Upper lobe of left lung (tissue), 6 donors: ENCODE data around the gene PRKAR1B. TPM values are rescaled to one million over a fixed set of nuclear protein-coding genes. Genes with fewer than 3 reads are reported as not detected.
A peak's percentile ranks its signal among the peaks of the same experiment; 100 is the strongest.

Source experiments
- ATAC-seq, 2 donors: fragments of 200-7000 bp; cut with Tn5 transposase; one replicate each; pipeline ENCODE4 v1.9.1; 2022; ENCODE audit warnings: mild to moderate bottlenecking in 2 of 2, moderate library complexity in 2 of 2; ENCODE audit not compliant: low FRiP score in 2 of 2
- DNase-seq, 2 donors: peaks; one replicate each; pipeline ENCODE4 v3.0.0-alpha.2; 2019 to 2020
- H3K27ac ChIP-seq, 4 donors: fragments of 200-600 bp; sonication (generic); one replicate each; pipeline ENCODE4 v1.5.1; 2016 to 2019
- H3K27me3 ChIP-seq, 4 donors: fragments of 200-600 bp; sonication (generic); one replicate each; pipeline ENCODE4 v1.5.1; 2017 to 2019
- H3K36me3 ChIP-seq, 4 donors: fragments of 200-600 bp; sonication (generic); one replicate each; pipeline ENCODE4 v1.5.1; 2016 to 2019
- H3K4me1 ChIP-seq, 4 donors: fragments of 200-600 bp; sonication (generic); one replicate each; pipeline ENCODE4 v1.5.1; 2018 to 2019
- H3K4me3 ChIP-seq, 4 donors: fragments of 200-600 bp; sonication (generic); one replicate each; pipeline ENCODE4 v1.5.1; 2017 to 2019; ENCODE audit warnings: mild to moderate bottlenecking in 2 of 4, moderate library complexity in 1 of 4
- H3K9me3 ChIP-seq, 4 donors: fragments of 200-600 bp; sonication (generic); one replicate each; pipeline ENCODE4 v1.5.1; 2018 to 2019
- CTCF ChIP-seq, 6 experiments: fragments of 450-650 bp in 4 of 6; fragments of 200-600 bp in 2 of 6; sonication (generic) in 2 of 6; IDR thresholded peaks; one replicate each; pipeline ENCODE4 v1.5.1; 2016 to 2019; ENCODE audit warnings: antibody characterized with exemption in 6 of 6
- EP300 ChIP-seq, 4 donors: sonication (generic); formaldehyde crosslinking; IDR thresholded peaks; one replicate each; pipeline ENCODE4 v1.5.1; 2017; ENCODE audit warnings: antibody characterized with exemption in 4 of 4, control low read depth in 2 of 4
- POLR2A ChIP-seq, 4 donors: fragments of 450-650 bp; IDR thresholded peaks; one replicate each; pipeline ENCODE4 v1.5.1; 2016 to 2017; ENCODE audit warnings: antibody characterized with exemption in 4 of 4, mild to moderate bottlenecking in 2 of 4
- POLR2AphosphoS5 ChIP-seq, 2 donors: sonication (generic); formaldehyde crosslinking; IDR thresholded peaks; one replicate each; pipeline ENCODE4 v1.5.1; 2017; ENCODE audit warnings: antibody characterized with exemption in 2 of 2
- WGBS, 2 donors: methylation state at CpG; one replicate each; pipeline ENCODE4 v1.1.5; 2017 to 2018; 5-methylcytosine and 5-hydroxymethylcytosine counted together
- total RNA-seq, 6 donors: library from RNA; depleted of rRNA in 4 of 6; stranded (reverse); fragments of >200 nt in 4 of 6; gene quantifications; one replicate each; pipeline versions ENCODE4 v1.1.0 to v1.2.1, GENCODE V29; 2016 to 2021
- donor health status: DM: no; HTN: no; CAD: no; lungs with moderate emphysema.
- donor health status: DM: no; HTN: yes; CAD: no; lungs with severe emphysema.

Gene PRKAR1B
- total RNA-seq, 6 donors from 2014 or later: 10.3 to 24.4 (median 20.9) TPM

DNA sequence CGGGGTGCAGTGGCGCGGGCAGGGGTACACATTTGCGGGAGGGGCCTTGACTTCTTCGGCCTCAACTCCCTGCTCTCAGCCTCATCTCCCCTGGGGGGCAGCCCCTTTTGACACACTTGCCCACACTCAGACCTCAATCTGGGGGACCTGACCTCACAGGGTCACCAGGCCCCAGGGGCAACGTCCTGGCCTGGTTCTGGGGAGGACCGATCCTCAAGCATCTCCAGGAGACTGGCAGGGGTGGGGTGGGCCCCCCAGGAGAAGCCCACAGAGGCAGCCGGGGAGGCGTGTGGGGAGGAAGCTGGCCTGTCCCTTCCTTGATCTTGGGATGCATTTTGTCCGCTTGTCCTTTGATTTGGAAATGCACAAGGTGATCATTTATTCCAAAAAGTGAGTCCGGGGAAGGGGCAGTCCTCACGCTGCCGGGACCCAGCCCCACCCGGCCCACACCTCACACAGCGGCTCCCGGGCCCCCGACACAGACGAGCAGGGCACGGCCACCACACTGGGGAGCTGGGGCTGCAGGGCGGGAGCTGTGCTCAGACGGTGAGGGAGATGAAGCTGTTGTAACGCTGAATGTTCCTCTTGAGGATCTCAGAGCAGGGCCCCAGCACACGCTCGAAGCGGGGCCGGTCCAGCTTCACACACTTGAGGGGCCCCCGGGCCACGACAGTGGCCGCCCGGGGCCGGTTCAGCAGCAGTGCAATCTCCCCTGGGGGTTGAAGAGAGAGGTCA, 177.0 kb downstream of the PRKAR1B start:
- ATAC-seq: no peak
- no peaks in the 10 kb centered on the region for H3K9me3 ChIP-seq
- TF ChIP-seq CTCF (IDR thresholded peaks at IDR 0.05) (no peak), POLR2A (IDR thresholded peaks at IDR 0.05) (no peak), POLR2AphosphoS5 (IDR thresholded peaks at IDR 0.05) (no peak), EP300 (IDR thresholded peaks at IDR 0.05) (no peak)
- peaks cover 0 to 4% (median 0%) of the 10 kb centered on the region in 4 donors for H3K36me3 ChIP-seq
- 94 to 97% methylated on average over 19 to 31 of the region's 31 CpGs for WGBS, 2 donors
- H3K4me1 ChIP-seq: peaks cover 0 to 5% (median 0%) of the 10 kb centered on the region in 4 donors
- peak in 1 of 2 donors; percentile 76 for DNase-seq
- H3K27me3 ChIP-seq: no peaks in the 10 kb centered on the region
- no peak overlapping the region for H3K27ac ChIP-seq
- no peak overlapping the region for H3K4me3 ChIP-seq

DNA sequence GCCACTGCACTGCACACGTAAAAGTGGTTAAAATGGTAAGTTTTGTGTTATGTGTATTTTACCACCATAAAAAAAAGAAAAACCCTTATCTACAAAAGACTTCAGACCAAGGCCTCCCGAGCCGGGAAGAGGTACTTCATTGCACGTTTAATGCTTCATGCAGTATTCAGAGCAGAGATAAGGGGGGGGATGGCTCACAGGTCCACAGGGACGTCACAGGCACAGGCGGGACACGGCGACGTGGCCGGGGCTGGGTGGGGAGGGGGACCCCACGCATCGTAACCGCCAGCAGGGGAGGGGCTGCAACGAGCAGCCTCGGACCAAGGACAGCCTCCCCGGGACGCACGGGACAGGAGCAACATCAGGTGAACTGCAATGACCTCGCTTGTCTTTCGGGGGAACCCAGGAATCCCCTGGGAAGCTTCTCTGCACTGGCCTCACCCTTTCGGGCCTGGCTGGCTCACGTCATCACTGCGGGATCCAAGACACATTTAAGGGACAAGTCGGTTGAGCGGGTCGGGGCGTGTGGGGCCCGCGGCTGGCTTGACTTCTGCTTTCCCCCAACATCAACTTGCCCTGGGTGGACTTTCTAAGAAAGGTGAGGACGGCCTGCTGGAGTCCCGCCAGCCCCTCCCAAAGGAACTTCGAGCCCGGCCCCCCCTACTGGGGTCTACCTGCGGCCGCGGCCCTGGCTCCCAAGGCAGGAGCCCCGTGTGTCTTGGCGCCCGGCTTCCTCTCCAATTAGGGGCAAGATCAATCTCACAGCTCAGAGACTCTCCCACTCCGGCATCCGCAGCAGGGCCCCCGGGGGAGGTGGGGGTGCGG, 177.8 kb downstream of the PRKAR1B start:
- no peak for ATAC-seq
- peaks cover 0 to 5% (median 0%) of the 10 kb centered on the region in 4 donors for H3K4me1 ChIP-seq
- H3K27me3 ChIP-seq: no peaks in the 10 kb centered on the region
- TF ChIP-seq EP300 (IDR thresholded peaks at IDR 0.05): no peak
- TF ChIP-seq POLR2AphosphoS5 (IDR thresholded peaks at IDR 0.05): no peak
- no peak for TF ChIP-seq POLR2A (IDR thresholded peaks at IDR 0.05)
- no peak for TF ChIP-seq CTCF (IDR thresholded peaks at IDR 0.05)
- peaks cover 0 to 4% (median 0%) of the 10 kb centered on the region in 4 donors for H3K36me3 ChIP-seq
- peak in 1 of 2 donors; percentile 79 for DNase-seq
- WGBS, 2 donors: 81 to 86% methylated on average over 22 to 43 of the region's 43 CpGs
- no peak overlapping the region for H3K27ac ChIP-seq
- H3K9me3 ChIP-seq: no peaks in the 10 kb centered on the region
- H3K4me3 ChIP-seq: no peak overlapping the region

DNA sequence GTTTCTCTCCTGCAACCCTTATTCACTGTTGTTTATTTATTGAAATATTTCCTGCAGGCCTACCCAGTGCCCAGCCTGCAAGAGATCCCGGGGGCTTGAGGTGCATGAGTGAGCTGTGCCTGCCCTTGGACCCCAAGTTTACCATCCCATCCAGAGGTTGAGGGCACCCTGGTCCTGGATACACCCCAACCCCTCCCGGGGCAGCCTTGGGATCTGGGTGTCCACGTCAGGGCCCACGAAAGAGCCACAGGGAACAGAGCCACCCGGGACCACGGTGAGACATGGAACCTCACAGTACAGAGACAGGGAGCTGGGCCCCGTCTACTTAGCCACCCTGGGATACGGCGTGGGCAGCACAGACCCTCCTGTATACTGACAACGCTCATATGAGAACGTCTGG, 178.7 kb downstream of the PRKAR1B start:
- TF ChIP-seq CTCF (IDR thresholded peaks at IDR 0.05) (no peak), EP300 (IDR thresholded peaks at IDR 0.05) (no peak), POLR2A (IDR thresholded peaks at IDR 0.05) (no peak), POLR2AphosphoS5 (IDR thresholded peaks at IDR 0.05) (no peak)
- DNase-seq: peak in 1 of 2 donors; percentile 13
- peaks cover 0 to 5% (median 0%) of the 10 kb centered on the region in 4 donors for H3K4me1 ChIP-seq
- H3K9me3 ChIP-seq: no peaks in the 10 kb centered on the region
- no peak overlapping the region for H3K27ac ChIP-seq
- WGBS, 2 donors: 91 to 94% methylated on average over 7 to 11 of the region's 11 CpGs
- no peak for ATAC-seq
- H3K27me3 ChIP-seq: no peaks in the 10 kb centered on the region
- no peak overlapping the region for H3K4me3 ChIP-seq
- peaks cover 0 to 4% (median 0%) of the 10 kb centered on the region in 4 donors for H3K36me3 ChIP-seq

DNA sequence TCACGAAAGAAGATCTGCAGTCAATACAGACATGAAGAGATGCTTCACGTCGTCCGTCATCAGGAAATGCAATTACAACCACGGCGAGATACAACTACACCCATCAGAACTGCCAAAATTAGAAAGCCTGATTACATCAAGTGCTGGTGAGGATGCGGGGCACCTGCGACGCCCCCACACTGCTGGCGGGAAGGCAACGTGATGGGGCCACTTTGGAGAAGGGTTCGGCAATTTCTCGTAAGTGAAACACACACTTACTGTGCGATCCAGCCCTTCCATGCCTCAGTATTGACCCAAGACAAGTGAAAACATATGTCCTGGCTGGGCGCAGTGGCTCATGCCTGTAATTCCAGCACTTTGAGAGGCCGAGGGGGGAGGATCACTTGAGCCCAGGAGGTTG, 181.6 kb downstream of the PRKAR1B start:
- Histone ChIP-seq H3K27ac (no peak overlapping the region), H3K27me3 (no peaks in the 10 kb centered on the region), H3K4me3 (no peak overlapping the region), H3K4me1 (no peaks in the 10 kb centered on the region), H3K9me3 (peaks cover 0 to 4% (median 0%) of the 10 kb centered on the region in 4 donors), H3K36me3 (peaks cover 0 to 4% (median 0%) of the 10 kb centered on the region in 4 donors)
- peak in 1 of 2 donors; percentile 44 for DNase-seq
- ATAC-seq: no peak
- WGBS, 2 donors: 90% methylated on average over 16 of the region's 16 CpGs
- TF ChIP-seq POLR2AphosphoS5 (IDR thresholded peaks at IDR 0.05) (no peak), CTCF (IDR thresholded peaks at IDR 0.05) (no peak), EP300 (IDR thresholded peaks at IDR 0.05) (no peak), POLR2A (IDR thresholded peaks at IDR 0.05) (no peak)
